ENCODE data around the gene SLC37A3.

GRCh38 chr7:140285938-140286337, 112.4 kb downstream of the SLC37A3 start:
- TF ChIP-seq CTCF (IDR thresholded peaks at IDR 0.05; ENCODE audit: low read depth, low read length) (no peak), EZH2phosphoT487 (IDR thresholded peaks at IDR 0.05; ENCODE audit: low read depth) (no peak)
